VCaP (cell line): ENCODE results near the gene SCPEP1.
A peak's percentile ranks its signal among the peaks of the same experiment; 100 is the strongest.

Experiments
- H3K27ac ChIP-seq: fragments of 450-650 bp; 2 replicates; pipeline ENCODE4 v1.5.1; 2017
- CTCF ChIP-seq: fragments of 450-650 bp; conservative IDR thresholded peaks from 2 replicates; pipeline ENCODE4 v1.5.1; 2017; ENCODE audit warnings: mild to moderate bottlenecking, moderate library complexity

SCPEP1 gene

GRCh38 chr17:57033296-57033695 lies 55.4 kb downstream of the SCPEP1 start:
- TF ChIP-seq CTCF, result no peak
- H3K27ac ChIP-seq, result peak overlapping the region; percentile 84

GRCh38 chr17:57034807-57035754 lies 57.1 kb downstream of the SCPEP1 start:
- TF ChIP-seq CTCF, result no peak
- peak overlapping the region; percentile 84; the same call in 1 of the 2 replicates for H3K27ac ChIP-seq

- TF ChIP-seq CTCF, result no peak
- H3K27ac ChIP-seq, result no peak overlapping the region
These were observed 58.1 kb downstream of the SCPEP1 start for GRCh38 chr17:57035971-57036481.

- no peak for TF ChIP-seq CTCF
- H3K27ac ChIP-seq, result no peak overlapping the region
These were observed 59.5 kb downstream of the SCPEP1 start for GRCh38 chr17:57037411-57037810.

- H3K27ac ChIP-seq, result no peak overlapping the region
- no peak for TF ChIP-seq CTCF
These were observed 60.6 kb downstream of the SCPEP1 start for GRCh38 chr17:57038486-57038885.

GRCh38 chr17:57040571-57040970 lies 62.6 kb downstream of the SCPEP1 start:
- TF ChIP-seq CTCF, result no peak
- H3K27ac ChIP-seq, result no peak overlapping the region

GRCh38 chr17:57043276-57043675 lies 65.3 kb downstream of the SCPEP1 start:
- no peak overlapping the region for H3K27ac ChIP-seq
- no peak for TF ChIP-seq CTCF
